Measurements from ENCODE around the gene FITM1. TPM values are rescaled to one million over a fixed set of nuclear protein-coding genes. Genes with fewer than 3 reads are reported as not detected.

The FITM1 gene
- polyA plus RNA-seq, 1 donor (not counting 4 experiments of a cell fraction or from before 2014, with no cell fraction given): not detected

- no peak overlapping the region for H3K27ac ChIP-seq (ENCODE audit: control insufficient read depth, insufficient read depth, low read length)
- H4K20me1 ChIP-seq (ENCODE audit: control insufficient read depth, extremely low read depth, insufficient read depth, low read length): no peaks in the 10 kb centered on the region
- H3K36me3 ChIP-seq (ENCODE audit: control insufficient read depth in 2 of 2, extremely low read depth in 1 of 2, insufficient read depth in 2 of 2, low read length in 2 of 2): no peaks in the 10 kb centered on the region
- DNase-seq (ENCODE audit: low read depth, low spot score) (no peak), FAIRE-seq (no peak)
- no peak overlapping the region for H3K4me3 ChIP-seq (ENCODE audit: control insufficient read depth in 2 of 3, extremely low read depth in 1 of 3, insufficient read depth in 2 of 3, low read depth in 1 of 3, low read length in 3 of 3)
- H2AFZ ChIP-seq (ENCODE audit: control insufficient read depth, low read length): no peak overlapping the region
- no peak overlapping the region for H3K4me2 ChIP-seq (ENCODE audit: control insufficient read depth, extremely low read depth, insufficient read depth, low read depth, low read length)
- no peak overlapping the region for H3K9ac ChIP-seq (ENCODE audit: control insufficient read depth, extremely low read depth, insufficient read depth, low read length)
- H3K79me2 ChIP-seq (ENCODE audit: control insufficient read depth, insufficient read depth, low read length): no peaks in the 10 kb centered on the region
- no peaks in the 10 kb centered on the region for H3K27me3 ChIP-seq (ENCODE audit: control insufficient read depth, extremely low read depth, insufficient read depth, low read length)
- no peaks in the 10 kb centered on the region for H3K9me3 ChIP-seq (ENCODE audit: control insufficient read depth, low read depth, low read length)
- no peak for TF ChIP-seq EZH2 (IDR thresholded peaks at IDR 0.05; ENCODE audit: low read length)
- no peak for TF ChIP-seq CTCF (optimal IDR thresholded peaks at IDR 0.05 in 1 of 3, IDR thresholded peaks at IDR 0.05 in 1 of 3, conservative IDR thresholded peaks at IDR 0.05 in 1 of 3; ENCODE audit: extremely low read depth in 1 of 3, insufficient read depth in 2 of 3, low read length in 3 of 3)
- no peaks in the 10 kb centered on the region for H3K9me1 ChIP-seq (ENCODE audit: control insufficient read depth, extremely low read depth, insufficient read depth, low read length)
- peaks cover 17% of the 10 kb centered on the region for H3K4me1 ChIP-seq (ENCODE audit: control insufficient read depth, extremely low read depth, insufficient read depth, low read length)
- dilution Hi-C loops (cut with MboI; ENCODE audit: extremely low pct_ligation_motif_present, low sequenced_read_pairs): no loop called here
These were observed 20.4 kb upstream of the FITM1 start for GRCh38 chr14:24110060-24110459.

GRCh38 chr14:24110523-24110922, 19.9 kb upstream of the FITM1 start:
- Histone ChIP-seq H3K4me3 (ENCODE audit: control insufficient read depth in 2 of 3, extremely low read depth in 1 of 3, insufficient read depth in 2 of 3, low read depth in 1 of 3, low read length in 3 of 3) (no peak overlapping the region), H3K36me3 (ENCODE audit: control insufficient read depth in 2 of 2, extremely low read depth in 1 of 2, insufficient read depth in 2 of 2, low read length in 2 of 2) (no peaks in the 10 kb centered on the region), H3K4me1 (ENCODE audit: control insufficient read depth, extremely low read depth, insufficient read depth, low read length) (peaks cover 19% of the 10 kb centered on the region), H3K27me3 (ENCODE audit: control insufficient read depth, extremely low read depth, insufficient read depth, low read length) (no peaks in the 10 kb centered on the region), H3K9ac (ENCODE audit: control insufficient read depth, extremely low read depth, insufficient read depth, low read length) (no peak overlapping the region), H3K9me3 (ENCODE audit: control insufficient read depth, low read depth, low read length) (no peaks in the 10 kb centered on the region), H3K9me1 (ENCODE audit: control insufficient read depth, extremely low read depth, insufficient read depth, low read length) (no peaks in the 10 kb centered on the region), H2AFZ (ENCODE audit: control insufficient read depth, low read length) (no peak overlapping the region), H4K20me1 (ENCODE audit: control insufficient read depth, extremely low read depth, insufficient read depth, low read length) (no peaks in the 10 kb centered on the region), H3K4me2 (ENCODE audit: control insufficient read depth, extremely low read depth, insufficient read depth, low read depth, low read length) (no peak overlapping the region), H3K27ac (ENCODE audit: control insufficient read depth, insufficient read depth, low read length) (no peak overlapping the region), H3K79me2 (ENCODE audit: control insufficient read depth, insufficient read depth, low read length) (no peaks in the 10 kb centered on the region)
- dilution Hi-C loops (cut with MboI; ENCODE audit: extremely low pct_ligation_motif_present, low sequenced_read_pairs): no loop called here
- TF ChIP-seq CTCF (optimal IDR thresholded peaks at IDR 0.05 in 1 of 3, IDR thresholded peaks at IDR 0.05 in 1 of 3, conservative IDR thresholded peaks at IDR 0.05 in 1 of 3; ENCODE audit: extremely low read depth in 1 of 3, insufficient read depth in 2 of 3, low read length in 3 of 3): no peak
- TF ChIP-seq EZH2 (IDR thresholded peaks at IDR 0.05; ENCODE audit: low read length): no peak
- DNase-seq (ENCODE audit: low read depth, low spot score): no peak
- FAIRE-seq: no peak
